Tongue (tissue), 2 donors: Measurements from ENCODE around the gene CFAP53. TPM values are rescaled to one million over a fixed set of nuclear protein-coding genes. Genes with fewer than 3 reads are reported as not detected.
"Not testable (repeated sequence)": the region's sequence is repeated elsewhere in the genome, so short reads cannot be mapped to it uniquely, and the experiment has no call there.

ENCODE experiments used
- DNase-seq: peaks from one replicate; pipeline ENCODE4 v3.0.0-alpha.2; 2015
- total RNA-seq: library from RNA; depleted of rRNA; stranded (reverse); fragments of >200 nt; gene quantifications from one replicate; pipeline ENCODE4 v1.2.3, GENCODE V29; 2014

CFAP53 gene
- total RNA-seq, 1 donor from 2014 or later, result 0.31 TPM

DNA sequence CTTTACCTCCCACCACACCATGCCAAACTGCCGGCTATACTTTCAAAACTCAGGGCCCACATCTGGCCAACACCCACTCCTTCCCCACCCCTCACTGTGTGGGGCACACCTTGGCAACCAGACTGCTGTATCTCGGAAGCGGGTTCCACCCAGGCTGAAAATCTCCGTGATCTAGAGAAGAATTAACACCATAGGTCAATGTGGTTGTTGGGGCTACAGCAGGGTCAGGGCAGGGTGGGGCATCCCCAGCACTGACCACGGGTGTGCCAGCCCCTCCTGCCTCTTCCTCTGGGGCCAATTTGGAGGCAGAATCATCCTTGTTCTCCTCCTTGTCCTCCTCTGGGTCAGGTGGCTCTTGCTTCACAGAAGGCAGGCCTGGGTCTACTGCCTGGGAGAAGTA, 6.3 kb upstream of the CFAP53 start:
- DNase-seq, result no peak

- DNase-seq, result peak; percentile 79
Observed at GRCh38 chr18:50268022-50268747, 1.9 kb upstream of the CFAP53 start.

- DNase-seq, result no peak
Observed at GRCh38 chr18:50262977-50263376, 3.3 kb downstream of the CFAP53 start.

- no peak for DNase-seq
Observed at GRCh38 chr18:50250935-50251334, 15.4 kb downstream of the CFAP53 start.

GRCh38 chr18:50249576-50249975, 16.7 kb downstream of the CFAP53 start:
- no peak for DNase-seq

GRCh38 chr18:50247561-50247960, 18.7 kb downstream of the CFAP53 start:
- no peak for DNase-seq

GRCh38 chr18:50241768-50242167, 24.5 kb downstream of the CFAP53 start:
- not testable (repeated sequence) for DNase-seq

GRCh38 chr18:50240080-50240563, 26.2 kb downstream of the CFAP53 start:
- no peak for DNase-seq

DNA sequence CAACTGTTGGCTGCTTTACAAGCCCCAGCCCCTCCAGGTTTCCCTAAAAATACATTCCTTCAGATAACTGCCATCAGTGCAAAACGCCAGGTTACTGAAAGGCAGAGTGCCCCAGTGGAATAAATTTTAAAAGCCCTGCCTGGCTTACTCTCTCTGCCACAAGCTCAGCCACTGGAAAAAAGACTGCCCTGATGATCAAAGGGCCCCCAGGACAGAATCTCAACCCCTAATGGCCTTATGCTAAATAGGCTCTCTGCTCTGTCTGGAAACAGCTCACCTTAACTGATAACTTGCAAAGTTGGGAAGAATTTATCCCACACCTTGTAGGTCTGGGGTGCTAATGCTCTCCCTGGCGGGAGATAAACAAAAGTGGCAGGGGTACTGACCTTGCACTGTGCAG, 33.9 kb downstream of the CFAP53 start:
- DNase-seq, result no peak

DNA sequence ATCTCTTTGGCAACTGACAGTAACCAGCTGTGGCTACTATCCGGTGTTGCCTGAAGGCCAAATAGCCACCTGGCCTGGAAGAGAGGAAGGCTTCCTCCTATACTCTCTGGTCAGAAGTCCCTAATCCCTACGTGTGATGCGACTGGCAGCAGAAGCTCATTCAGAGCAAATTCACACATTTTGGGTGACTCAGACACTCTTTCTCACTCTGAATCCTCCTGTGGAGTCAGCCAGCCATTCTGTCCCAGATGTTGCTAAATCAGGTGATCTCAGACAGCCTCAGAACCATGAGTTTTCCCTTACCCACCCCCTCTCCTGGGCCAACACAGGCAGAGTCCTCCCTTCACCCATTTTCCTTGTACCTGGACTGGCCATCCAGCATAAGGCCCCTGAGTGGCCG, 34.7 kb downstream of the CFAP53 start:
- DNase-seq, result no peak

DNA sequence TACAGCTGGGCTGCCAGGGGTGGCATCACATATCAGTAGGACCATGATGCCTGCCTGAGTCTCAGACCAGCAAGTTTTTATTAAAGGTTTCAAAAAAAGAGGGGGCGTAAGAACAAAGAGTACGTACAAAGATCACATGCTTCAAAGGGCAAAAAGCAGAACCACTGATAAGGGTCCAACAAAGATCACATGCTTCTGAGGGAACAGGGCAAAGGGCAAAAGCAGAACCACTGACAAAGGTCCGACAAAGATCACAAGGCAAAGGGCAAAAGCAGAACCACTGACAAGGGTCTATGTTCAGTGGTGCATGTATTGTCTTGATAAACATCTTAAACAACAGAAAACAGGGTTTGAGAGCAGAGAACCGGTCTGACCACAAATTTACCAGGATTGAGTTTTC, 46.0 kb downstream of the CFAP53 start:
- DNase-seq, result not testable (repeated sequence)

DNA sequence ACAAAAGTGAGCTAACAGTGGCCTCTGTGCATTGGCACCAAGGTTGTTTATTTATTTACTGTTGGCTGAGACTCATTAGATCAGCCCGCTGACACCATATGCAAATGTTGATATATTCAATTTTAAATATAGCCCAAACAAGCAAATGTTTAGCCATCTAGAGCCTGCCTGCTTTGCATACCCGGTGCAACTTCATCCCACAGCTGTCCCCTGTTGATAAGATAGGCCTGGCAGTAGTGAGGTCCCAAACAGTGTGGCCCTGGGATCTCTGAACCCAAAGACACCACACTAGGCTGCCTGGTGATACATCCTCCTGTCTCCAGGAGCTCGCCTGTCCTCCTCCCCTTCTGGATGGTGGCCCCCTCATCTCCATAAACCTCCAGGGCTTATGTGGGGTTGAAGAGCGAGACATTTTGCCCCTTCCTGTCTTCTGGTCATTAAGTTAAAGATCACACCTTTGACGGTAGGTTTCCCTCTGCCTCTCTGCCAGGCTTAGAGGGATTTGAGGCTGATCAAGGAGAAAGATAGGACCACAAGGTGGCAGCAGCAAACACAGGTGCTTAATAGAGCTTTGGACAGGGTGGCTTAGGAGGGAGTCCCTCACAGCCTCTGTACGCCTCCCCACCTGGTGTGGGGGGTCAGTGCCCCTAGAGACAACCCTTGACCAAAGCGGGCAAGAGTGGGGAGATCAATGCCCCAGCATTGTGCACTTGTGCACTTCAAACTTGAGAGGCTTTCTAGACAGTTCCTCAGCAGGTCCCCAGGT, 47.7 kb downstream of the CFAP53 start:
- DNase-seq, result no peak

GRCh38 chr18:50209311-50209710, 57.0 kb downstream of the CFAP53 start:
- DNase-seq, result no peak

GRCh38 chr18:50207722-50208121, 58.6 kb downstream of the CFAP53 start:
- DNase-seq, result no peak

DNA sequence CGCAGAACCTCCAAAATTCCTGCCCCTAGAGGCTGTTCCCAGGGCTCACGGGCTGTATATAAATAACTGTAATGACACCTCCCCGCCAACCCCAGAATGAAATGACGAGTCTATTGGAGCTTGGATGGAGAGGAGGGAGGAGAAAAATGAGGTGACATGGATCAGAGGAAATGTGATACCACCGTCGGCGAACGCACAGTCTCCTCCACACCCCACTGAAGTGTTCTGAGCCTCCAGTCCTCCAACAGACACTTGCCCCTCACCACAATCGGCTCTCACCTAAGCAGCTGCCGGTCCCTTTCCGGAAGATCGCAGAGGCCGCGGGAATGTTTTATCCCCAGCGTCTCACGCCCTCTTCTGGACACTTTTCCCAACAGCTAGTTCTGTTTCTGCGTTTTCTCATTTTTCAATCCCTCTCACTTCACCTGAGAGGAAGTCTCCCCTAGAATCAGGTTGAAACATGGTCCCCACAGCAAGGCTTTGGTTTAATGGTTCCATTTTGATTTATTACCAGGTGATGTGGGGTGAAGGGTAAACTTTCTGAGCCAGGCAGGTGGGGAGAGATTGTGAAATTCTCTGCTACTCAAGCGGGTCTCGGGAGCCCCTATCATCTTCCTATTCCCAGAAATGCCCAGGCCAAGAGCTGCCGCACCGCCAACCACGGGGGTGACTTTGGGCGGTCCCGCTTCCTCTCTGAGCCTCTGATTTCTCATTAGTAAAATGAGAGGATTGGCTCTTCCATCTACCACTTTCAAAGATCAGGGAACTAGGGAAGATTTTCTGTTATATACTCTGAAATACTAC, 62.3 kb downstream of the CFAP53 start:
- DNase-seq, result peak; percentile 81

GRCh38 chr18:50201476-50202018, 64.7 kb downstream of the CFAP53 start:
- no peak for DNase-seq

DNA sequence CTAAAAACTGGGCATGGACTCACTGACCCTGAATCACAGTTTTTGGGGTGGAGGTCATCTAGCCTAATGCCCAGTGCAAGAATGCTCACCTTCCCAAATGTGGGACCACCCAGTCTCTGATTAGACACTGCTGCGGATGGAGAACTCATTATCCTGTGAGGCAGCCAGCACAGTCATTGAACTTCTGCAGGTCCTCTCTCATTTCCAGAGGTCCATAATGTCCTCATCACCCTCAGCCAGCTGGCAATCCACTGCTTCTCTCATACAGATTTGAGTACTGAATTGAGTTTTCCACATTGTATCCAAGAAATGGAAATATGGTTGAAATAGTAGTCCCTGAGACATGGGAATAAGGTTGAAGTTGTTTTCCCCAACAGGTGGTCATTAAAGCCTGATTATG, 66.4 kb downstream of the CFAP53 start:
- peak; percentile 40 for DNase-seq

GRCh38 chr18:50199346-50199855, 66.9 kb downstream of the CFAP53 start:
- DNase-seq, result peak; percentile 48

DNA sequence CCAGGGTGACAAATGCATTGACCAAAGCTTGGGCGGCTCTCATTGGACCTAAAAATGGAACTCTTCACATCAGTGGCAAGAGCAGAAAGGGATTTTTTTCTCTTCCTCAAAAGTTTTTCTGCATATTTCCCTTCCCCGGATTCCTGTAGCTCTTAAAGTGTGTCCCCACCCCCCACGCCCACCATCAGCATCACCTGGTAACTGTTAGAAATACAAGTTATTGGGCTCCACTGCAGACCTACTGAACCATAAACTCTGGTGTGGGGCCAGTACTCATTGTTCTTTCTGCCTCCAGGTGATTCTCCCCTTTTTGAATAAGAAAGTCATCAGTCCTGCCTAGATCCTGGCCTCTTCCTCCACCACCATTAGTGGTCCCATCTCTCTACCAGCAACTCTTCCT, 70.0 kb downstream of the CFAP53 start:
- DNase-seq, result no peak

- no peak for DNase-seq
Observed at GRCh38 chr18:50195689-50196088, 70.6 kb downstream of the CFAP53 start.

DNA sequence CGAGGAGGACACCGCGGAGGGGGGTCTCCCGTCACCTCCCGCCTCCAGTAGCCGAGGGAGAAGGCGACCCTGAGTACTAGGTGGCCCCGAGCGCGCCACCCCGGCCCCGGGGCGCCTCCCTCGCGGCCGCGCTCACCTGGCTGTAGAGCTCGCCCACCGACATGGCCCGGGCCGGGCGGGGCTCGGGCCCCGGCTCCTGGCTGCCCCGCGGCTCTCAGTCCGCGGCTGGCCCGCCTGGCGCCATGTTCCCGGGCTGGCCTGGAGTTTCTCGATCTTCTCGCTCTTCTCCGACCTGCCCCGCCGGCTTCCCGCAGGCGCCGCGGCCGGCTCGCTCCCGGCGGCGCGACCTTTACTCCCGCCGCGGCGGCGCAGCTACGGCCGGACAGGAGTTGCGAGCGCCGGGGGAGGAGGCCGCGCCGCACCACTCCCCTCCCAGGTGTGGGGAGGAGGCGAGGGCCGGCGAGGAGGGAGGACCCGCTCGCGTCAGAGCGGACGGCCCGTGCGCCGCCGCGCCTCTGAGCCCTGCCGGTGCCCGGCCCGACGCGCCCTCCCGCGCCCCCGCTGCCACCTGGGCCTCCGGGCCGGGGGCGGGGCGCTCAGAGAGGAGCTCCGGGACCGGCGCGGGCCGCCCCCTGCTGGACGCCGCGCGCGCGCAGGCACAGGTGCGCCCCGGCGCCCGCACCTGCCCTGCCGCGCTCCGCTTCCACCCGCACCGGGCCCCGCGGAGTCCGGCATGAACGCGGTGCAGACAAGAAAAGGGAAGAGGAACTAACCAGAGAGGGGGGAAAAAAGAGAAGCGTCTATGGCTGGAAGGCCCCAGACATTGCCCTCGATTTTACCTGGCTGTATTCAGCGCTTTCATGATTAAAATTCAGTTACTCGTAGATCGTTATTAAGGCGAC, 71.4 kb downstream of the CFAP53 start, which contains the start of gene MYO5B:
MYO5B (minus strand) TSS at position 517 of the 902 bp plus-strand sequence; CDS start at position 163, 354 bp downstream.
- DNase-seq, result peak; percentile 72
